T47D (cell line): ENCODE data around the gene C1R.

Source experiments
- DNase-seq, 2 experiments: peaks; one replicate each; pipeline versions ENCODE4 v3.0.0 to v3.0.0-alpha.2; 2011 to 2012; ENCODE audit warnings: low read depth in 1 of 2, low spot score in 1 of 2
- JUND ChIP-seq: IDR thresholded peaks from 2 replicates; pipeline ENCODE4 v1.6.1; 2012; ENCODE audit warnings: low read depth
- in situ Hi-C: cut with HindIII; loops from 2 replicates; pipeline ENCODE4 v1.10.0; 2016; ENCODE audit warnings: low sequenced_read_pairs, low pct_unique_long_range_greater_than_20kb

C1R gene

DNA sequence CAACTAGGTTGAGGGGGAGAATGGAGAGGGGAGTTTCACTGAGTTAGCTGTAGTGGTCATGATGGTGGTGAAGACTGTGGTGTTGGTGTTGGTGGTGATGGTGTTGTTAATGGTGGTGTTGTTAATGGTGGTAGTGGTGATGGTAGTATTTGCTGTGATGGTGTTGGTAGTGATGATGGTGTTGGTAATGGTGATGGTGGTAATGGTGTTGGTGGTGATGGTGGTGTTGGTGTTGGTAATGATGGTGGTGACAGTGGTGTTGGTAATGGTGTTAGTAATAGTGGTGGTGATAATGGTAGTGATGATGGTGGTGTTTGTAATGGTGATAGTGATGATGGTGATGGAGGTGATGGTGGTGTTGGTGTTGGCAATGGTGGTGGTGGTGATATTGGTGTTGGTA, 9.1 kb downstream of the C1R start:
- no peak for TF ChIP-seq JUND
- DNase-seq, result no peak
- in situ Hi-C loops, result no loop called here

DNA sequence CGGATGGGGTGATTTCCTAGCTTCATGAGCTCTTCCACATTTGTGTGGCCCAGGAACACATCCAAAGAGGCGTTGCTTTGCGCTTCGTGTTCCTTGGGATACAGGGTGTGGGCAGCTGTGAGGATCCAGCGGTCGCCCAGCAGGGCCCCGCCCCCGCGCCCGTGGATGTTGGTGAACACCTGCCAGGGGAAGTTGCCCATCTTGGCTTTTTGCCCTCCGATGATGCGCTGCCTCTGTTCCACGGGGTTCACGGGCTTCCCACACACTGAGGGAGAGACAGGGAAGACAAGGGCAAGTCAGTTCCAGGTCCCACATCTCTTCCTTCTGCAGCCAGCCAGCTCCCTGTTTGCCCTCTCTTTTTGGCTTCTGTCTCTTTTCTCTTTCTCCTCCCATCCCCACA, 11.2 kb downstream of the C1R start:
- in situ Hi-C loops, result no loop called here
- DNase-seq, result no peak
- no peak for TF ChIP-seq JUND

DNA sequence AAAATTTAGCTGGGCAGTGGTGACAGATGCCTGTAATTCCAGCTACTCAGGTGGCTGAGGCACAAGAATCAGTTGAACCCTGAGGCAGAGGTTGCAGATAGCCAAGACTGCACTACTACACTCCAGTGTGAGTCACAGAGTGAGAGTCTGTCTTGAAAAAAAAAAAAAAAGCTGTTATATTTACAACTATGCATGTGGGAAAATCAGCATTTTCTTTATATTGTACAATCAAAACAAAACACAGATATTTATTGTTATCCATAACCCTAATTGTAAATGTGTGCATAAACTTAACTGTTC, 12.5 kb downstream of the C1R start:
- no peak for DNase-seq
- no peak for TF ChIP-seq JUND
- in situ Hi-C loops, result no loop called here

DNA sequence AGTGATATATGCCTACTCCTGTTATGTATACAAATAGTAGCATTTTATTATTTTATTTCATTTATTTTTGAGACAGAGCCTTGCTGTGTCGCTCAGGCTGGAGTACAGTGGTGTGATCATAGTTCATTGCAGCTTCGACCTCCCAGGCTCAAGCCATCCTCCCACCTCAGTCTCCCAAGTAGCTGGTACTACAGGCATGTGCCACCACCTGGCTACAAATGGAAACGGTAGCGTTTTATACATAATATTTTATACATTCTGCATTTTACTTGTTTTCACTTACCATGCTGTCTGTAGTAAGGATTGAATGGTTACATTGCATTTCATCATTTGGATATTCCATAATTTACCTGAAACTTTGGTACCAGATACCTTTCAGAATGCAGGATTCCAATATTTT, 14.1 kb downstream of the C1R start:
- in situ Hi-C loops, result no loop called here

DNA sequence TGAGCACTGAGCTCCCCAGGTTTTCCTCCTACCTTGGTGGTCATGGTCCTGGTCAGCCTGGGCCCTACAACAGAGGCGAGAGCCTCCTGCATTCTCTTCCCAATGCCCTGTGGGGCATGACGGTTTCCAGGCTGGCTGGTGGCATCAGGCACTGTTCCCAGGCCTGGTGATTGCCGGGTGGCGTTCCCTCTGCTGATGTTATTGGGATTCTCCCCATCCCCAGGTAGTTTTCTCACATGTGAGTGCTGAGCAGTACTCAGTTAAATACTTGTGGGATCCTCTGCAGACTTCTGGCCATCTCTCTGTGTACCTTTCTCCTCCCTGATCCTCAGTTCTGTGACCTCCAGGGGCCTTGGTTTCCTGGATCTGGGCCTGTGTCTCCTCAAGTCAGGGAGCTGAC, 15.8 kb downstream of the C1R start:
- DNase-seq, result no peak
- in situ Hi-C loops, result no loop called here
- TF ChIP-seq JUND, result no peak

More for the DNA sequence above, 14.1 kb downstream of the C1R start:
- no peak for TF ChIP-seq JUND
- no peak for DNase-seq

DNA sequence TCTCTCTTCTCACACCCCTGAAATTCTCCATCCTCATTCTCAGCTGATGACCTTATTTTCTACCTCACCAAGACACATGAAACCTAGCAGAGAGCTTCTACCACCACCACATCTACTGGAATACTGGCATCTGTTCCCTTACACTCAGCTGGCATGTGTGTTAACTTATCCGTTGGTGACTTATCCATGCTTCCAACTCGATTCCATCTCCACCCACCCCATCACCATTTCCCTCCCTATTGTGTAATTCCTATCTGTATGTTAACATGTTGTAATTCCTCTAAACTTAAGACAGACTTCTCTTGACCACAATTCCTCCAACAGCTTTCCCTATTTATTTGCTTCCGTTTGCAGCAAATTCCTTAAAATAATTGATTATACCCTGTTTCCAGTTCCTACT, 16.3 kb downstream of the C1R start:
- DNase-seq, result no peak
- TF ChIP-seq JUND, result no peak
- in situ Hi-C loops, result no loop called here

DNA sequence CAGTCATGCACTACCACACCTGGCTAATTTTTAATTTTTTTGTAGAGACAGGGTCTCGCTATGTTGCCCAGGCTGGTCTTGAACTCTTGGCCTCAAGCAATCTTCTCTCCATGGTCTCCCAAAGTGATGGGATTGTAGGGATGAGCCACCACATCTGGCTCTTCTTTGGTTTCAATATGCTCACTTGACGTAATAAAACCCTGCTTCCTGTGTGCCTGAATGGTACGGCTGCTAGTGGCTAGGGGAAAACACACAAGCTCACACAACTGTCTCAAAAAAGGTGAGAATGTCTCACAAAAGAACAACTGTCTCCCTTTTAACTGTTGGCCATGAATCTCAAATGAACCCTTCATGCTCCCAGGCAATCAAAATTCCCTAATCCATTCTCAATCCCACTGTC, 16.7 kb downstream of the C1R start:
- no peak for TF ChIP-seq JUND
- DNase-seq, result no peak
- in situ Hi-C loops, result no loop called here

DNA sequence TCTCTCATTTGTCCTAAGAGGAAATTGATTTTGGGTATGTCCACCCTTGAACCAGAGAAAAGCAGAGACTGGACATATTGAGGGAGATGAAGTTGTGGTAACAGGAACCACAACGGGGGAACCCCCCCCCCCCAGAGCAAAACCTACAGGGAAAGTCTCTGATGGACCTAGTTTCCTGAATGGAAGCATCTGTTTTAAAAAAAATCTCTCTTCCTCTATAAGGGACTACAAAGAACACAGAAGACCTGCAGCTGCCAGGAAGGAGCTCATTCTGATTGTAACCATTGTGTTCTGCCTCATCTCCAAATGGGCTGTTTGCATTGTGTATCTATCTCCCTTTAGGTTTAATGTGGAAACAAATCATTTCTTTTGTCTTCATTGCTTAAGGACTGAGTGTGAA, 18.3 kb downstream of the C1R start:
- in situ Hi-C loops, result no loop called here
- DNase-seq, result no peak
- no peak for TF ChIP-seq JUND

DNA sequence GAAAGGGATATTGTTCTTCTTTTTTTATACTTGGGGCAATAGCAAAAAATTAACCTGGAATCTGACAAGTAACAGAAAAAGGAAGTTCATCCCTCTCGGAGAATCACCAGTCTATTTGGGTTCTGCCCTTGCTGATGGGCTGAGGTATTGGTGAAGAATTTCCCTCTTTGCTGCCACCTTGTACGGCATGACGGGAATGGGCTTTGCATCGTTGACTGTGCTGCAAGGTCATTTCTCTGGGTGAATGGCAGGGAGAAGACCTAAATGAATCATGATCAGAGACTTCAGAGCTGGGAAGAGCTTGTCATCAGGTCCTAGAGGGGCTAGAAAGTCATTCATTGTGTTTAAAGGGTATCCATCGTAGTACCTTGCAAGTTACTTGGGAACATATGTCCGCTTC, 19.7 kb downstream of the C1R start:
- no peak for TF ChIP-seq JUND
- no peak for DNase-seq
- in situ Hi-C loops, result no loop called here

DNA sequence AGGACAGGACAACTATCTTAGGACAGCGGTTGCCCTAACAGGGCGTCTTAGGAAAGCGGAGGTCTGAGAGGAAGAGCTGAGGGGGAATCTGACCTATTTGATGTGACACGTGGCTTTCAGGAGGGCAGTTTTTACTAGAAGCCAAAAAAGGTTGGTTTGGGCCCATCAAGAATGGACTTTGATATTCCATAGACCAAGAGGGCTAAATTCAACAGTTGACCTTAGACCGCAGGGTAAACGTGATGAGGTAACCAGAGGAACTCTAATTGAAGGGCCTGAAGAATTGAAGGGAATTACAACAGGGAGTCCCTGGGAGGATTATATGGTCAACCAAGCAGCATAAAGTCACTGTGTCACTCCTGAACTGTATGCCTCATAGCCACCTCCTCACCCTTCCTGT, 20.2 kb downstream of the C1R start:
- DNase-seq, result no peak
- in situ Hi-C loops, result no loop called here
- TF ChIP-seq JUND, result no peak

DNA sequence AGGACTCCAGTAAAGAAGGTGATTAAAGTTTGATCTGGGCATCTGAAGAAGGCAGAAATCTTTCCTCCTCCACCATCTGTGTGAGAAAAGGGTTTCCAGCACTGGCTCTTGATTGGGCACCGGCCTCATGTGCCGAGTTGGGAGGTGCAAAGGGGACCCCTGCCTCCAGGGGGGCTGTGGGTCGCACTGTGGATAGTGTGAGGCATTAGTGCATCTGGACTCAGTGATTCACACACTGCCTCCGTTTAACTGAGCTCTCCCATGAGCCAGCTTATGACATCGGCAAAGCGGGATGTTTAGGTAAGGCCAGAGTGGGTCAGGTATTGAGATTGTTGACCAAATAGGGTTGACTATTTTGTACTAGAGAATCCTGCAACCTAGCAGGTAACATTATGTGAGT, 22.9 kb downstream of the C1R start:
- in situ Hi-C loops, result no loop called here
- TF ChIP-seq JUND, result no peak
- no peak for DNase-seq

DNA sequence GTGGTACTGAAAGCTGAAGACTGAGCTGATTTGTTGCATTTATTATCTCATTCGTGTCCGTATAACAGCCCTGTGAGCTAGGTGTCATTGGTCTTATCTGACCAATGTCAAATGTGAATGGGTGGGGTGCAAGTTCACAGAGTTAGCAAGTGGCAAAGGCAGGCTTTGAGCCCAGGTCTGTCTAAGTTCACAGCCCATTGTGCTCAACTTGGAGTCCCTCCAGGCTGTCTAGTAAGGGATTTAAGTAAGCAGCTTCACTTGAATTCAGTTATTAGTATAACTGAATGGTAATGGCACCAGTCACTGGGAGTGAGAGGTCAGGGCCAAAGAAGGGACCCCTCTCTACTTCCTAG, 23.3 kb downstream of the C1R start:
- DNase-seq, result no peak
- in situ Hi-C loops, result no loop called here
- no peak for TF ChIP-seq JUND

DNA sequence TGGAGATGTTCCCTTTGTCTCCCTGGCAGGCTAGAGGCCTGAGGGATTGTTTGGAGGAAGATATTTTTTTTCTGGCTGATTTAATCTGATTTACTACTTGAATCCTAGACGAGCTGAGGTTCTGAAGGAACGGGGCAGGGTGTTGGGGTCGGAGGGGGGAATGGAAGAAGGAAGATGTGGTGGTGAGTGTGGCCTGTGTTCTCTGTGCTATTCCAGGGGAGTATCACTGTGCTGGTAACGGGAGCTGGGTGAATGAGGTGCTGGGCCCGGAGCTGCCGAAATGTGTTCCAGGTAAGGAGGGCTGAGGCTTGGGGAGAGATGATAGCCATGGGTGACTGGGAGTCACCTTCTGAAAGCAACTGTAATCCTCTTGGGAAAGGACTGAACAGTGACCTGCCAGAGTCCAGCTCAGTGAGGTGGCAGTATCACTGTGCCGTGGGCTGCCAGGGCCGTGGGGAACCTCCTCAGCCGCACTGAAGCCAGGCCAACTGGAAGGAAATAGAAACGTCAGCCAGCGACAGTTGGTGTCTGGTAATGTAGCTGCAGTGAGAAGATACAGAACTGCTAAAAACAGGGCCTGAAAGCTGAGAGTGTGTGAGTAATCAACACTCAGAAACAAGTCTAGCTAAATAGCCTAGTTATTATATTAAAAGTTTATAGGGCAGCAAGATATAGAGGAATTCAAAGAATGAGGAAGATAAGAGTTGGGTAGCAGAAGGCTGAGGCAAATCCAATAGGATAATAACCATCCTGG, 23.8 kb downstream of the C1R start:
- no peak for DNase-seq
- in situ Hi-C loops, result no loop called here
- TF ChIP-seq JUND, result no peak

DNA sequence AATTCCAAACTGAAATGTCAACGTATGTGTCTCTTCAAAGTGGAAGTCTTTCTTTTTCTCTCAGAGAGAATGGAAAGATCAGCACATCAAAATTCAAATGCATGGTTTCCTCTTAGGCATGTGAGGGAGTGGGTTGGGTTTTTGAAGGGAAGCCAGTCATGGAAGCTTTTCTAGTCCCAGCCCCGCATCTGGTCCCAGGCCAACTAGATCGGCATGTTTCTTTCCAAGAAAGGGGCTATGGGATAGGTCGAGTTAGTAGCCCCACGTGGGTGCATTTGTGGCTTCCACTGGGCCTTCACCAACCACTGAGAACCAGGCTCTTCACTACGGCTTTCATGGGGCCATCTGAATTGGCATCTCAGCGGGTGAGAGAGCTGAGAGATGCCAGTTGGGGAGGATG, 25.1 kb downstream of the C1R start:
- no peak for DNase-seq
- no peak for TF ChIP-seq JUND
- in situ Hi-C loops, result no loop called here
